ENCODE measurements around the gene DRC7. TPM values are rescaled to one million over a fixed set of nuclear protein-coding genes. Genes with fewer than 3 reads are reported as not detected.

DRC7 gene
- polyA plus RNA-seq, 1 donor (not counting 4 experiments of a cell fraction or from before 2014, with no cell fraction given): not detected

DNA sequence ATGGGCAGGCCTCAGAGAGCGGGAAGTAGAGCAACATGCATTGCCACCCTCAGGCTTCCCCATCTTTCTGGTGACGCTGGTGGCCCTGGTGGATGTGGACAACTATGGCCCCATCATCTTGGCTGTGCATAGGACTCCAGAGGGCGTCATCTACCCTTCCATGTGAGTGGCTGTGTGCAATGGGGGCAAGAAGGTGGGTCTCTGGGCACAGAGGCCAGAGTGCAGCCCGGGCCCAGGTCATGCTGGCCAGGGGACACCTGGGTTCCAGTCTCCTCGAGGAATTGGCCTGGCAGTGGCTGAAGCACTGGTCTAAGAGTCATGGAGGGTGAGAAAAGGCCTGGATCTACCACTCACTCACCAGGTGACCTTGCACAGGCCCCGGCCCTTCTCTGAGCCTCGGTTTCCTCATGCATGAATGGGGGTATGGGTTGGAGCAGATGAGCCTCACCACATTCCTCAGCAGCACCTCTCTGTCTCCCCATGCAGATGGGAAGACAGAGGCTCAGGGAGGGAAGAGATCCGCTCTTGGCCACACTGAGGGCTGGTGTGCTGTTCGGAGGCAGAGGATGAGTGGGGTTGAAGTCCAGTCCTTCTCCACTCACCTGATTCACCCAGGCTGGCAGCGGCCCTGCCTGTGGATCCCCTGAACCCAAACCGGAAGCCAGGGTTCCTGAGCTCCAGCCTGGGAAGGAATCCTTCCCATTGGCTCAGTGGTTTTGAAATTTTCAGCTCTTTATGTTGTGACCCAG is 33.7 kb upstream of the DRC7 start:
- H3K9me1 ChIP-seq (ENCODE audit: control insufficient read depth, extremely low read depth, insufficient read depth, low read length): no peaks in the 10 kb centered on the region
- H3K9ac ChIP-seq (ENCODE audit: control insufficient read depth, extremely low read depth, insufficient read depth, low read length): no peak overlapping the region
- TF ChIP-seq, protein P1, sequence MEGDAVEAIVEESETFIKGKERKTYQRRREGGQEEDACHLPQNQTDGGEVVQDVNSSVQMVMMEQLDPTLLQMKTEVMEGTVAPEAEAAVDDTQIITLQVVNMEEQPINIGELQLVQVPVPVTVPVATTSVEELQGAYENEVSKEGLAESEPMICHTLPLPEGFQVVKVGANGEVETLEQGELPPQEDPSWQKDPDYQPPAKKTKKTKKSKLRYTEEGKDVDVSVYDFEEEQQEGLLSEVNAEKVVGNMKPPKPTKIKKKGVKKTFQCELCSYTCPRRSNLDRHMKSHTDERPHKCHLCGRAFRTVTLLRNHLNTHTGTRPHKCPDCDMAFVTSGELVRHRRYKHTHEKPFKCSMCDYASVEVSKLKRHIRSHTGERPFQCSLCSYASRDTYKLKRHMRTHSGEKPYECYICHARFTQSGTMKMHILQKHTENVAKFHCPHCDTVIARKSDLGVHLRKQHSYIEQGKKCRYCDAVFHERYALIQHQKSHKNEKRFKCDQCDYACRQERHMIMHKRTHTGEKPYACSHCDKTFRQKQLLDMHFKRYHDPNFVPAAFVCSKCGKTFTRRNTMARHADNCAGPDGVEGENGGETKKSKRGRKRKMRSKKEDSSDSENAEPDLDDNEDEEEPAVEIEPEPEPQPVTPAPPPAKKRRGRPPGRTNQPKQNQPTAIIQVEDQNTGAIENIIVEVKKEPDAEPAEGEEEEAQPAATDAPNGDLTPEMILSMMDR (optimal IDR thresholded peaks at IDR 0.05 in 1 of 3, IDR thresholded peaks at IDR 0.05 in 1 of 3, conservative IDR thresholded peaks at IDR 0.05 in 1 of 3; ENCODE audit: extremely low read depth in 1 of 3, insufficient read depth in 2 of 3, low read length in 3 of 3): no peak
- no peak for TF ChIP-seq EZH2 (IDR thresholded peaks at IDR 0.05; ENCODE audit: low read length)
- H3K79me2 ChIP-seq (ENCODE audit: control insufficient read depth, insufficient read depth, low read length): no peaks in the 10 kb centered on the region
- no peak for DNase-seq (ENCODE audit: low read depth, low spot score)
- no peaks in the 10 kb centered on the region for H3K9me3 ChIP-seq (ENCODE audit: control insufficient read depth, low read depth, low read length)
- H3K4me3 ChIP-seq (ENCODE audit: control insufficient read depth in 2 of 3, extremely low read depth in 1 of 3, insufficient read depth in 2 of 3, low read depth in 1 of 3, low read length in 3 of 3): no peak overlapping the region
- no peak overlapping the region for H2AFZ ChIP-seq (ENCODE audit: control insufficient read depth, low read length)
- no peaks in the 10 kb centered on the region for H3K27me3 ChIP-seq (ENCODE audit: control insufficient read depth, extremely low read depth, insufficient read depth, low read length)
- peaks cover 38 to 55% of the 10 kb centered on the region in 2 experiments for H3K36me3 ChIP-seq (ENCODE audit: control insufficient read depth in 2 of 2, extremely low read depth in 1 of 2, insufficient read depth in 2 of 2, low read length in 2 of 2)
- H3K4me2 ChIP-seq (ENCODE audit: control insufficient read depth, extremely low read depth, insufficient read depth, low read depth, low read length): no peak overlapping the region
- H4K20me1 ChIP-seq (ENCODE audit: control insufficient read depth, extremely low read depth, insufficient read depth, low read length): no peaks in the 10 kb centered on the region
- no peak overlapping the region for H3K27ac ChIP-seq (ENCODE audit: control insufficient read depth, insufficient read depth, low read length)
- no peak for FAIRE-seq
- no peaks in the 10 kb centered on the region for H3K4me1 ChIP-seq (ENCODE audit: control insufficient read depth, extremely low read depth, insufficient read depth, low read length)
- dilution Hi-C loops (cut with MboI; ENCODE audit: extremely low pct_ligation_motif_present, low sequenced_read_pairs): no loop called here

DNA sequence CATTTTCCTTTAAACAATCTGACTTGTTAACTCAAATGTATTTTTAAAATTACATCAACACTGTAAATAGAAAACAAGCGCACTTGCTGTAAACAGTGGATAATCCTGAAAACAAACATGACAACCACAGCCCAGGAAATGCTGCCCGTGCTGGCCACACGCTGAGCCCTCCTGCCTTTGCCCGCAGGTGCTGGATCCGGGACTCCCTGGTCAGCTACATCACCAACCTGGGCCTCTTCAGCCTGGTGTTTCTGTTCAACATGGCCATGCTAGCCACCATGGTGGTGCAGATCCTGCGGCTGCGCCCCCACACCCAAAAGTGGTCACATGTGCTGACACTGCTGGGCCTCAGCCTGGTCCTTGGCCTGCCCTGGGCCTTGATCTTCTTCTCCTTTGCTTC is 33.1 kb upstream of the DRC7 start:
- Histone ChIP-seq H3K9me1 (ENCODE audit: control insufficient read depth, extremely low read depth, insufficient read depth, low read length) (no peaks in the 10 kb centered on the region), H3K4me3 (ENCODE audit: control insufficient read depth in 2 of 3, extremely low read depth in 1 of 3, insufficient read depth in 2 of 3, low read depth in 1 of 3, low read length in 3 of 3) (no peak overlapping the region), H3K4me1 (ENCODE audit: control insufficient read depth, extremely low read depth, insufficient read depth, low read length) (no peaks in the 10 kb centered on the region), H3K79me2 (ENCODE audit: control insufficient read depth, insufficient read depth, low read length) (no peaks in the 10 kb centered on the region), H3K4me2 (ENCODE audit: control insufficient read depth, extremely low read depth, insufficient read depth, low read depth, low read length) (no peak overlapping the region), H3K9me3 (ENCODE audit: control insufficient read depth, low read depth, low read length) (no peaks in the 10 kb centered on the region), H3K27ac (ENCODE audit: control insufficient read depth, insufficient read depth, low read length) (no peak overlapping the region), H2AFZ (ENCODE audit: control insufficient read depth, low read length) (no peak overlapping the region), H3K27me3 (ENCODE audit: control insufficient read depth, extremely low read depth, insufficient read depth, low read length) (no peaks in the 10 kb centered on the region), H3K36me3 (ENCODE audit: control insufficient read depth in 2 of 2, extremely low read depth in 1 of 2, insufficient read depth in 2 of 2, low read length in 2 of 2) (peaks cover 35 to 52% of the 10 kb centered on the region in 2 experiments), H4K20me1 (ENCODE audit: control insufficient read depth, extremely low read depth, insufficient read depth, low read length) (no peaks in the 10 kb centered on the region), H3K9ac (ENCODE audit: control insufficient read depth, extremely low read depth, insufficient read depth, low read length) (no peak overlapping the region)
- DNase-seq (ENCODE audit: low read depth, low spot score): no peak
- dilution Hi-C loops (cut with MboI; ENCODE audit: extremely low pct_ligation_motif_present, low sequenced_read_pairs): no loop called here
- TF ChIP-seq, protein P1 (optimal IDR thresholded peaks at IDR 0.05 in 1 of 3, IDR thresholded peaks at IDR 0.05 in 1 of 3, conservative IDR thresholded peaks at IDR 0.05 in 1 of 3; ENCODE audit: extremely low read depth in 1 of 3, insufficient read depth in 2 of 3, low read length in 3 of 3): no peak
- TF ChIP-seq EZH2 (IDR thresholded peaks at IDR 0.05; ENCODE audit: low read length): no peak
- no peak for FAIRE-seq

All from keratinocyte (primary cell).